GM12878 (cell line): ENCODE results near the gene GPR158. TPM values are rescaled to one million over a fixed set of nuclear protein-coding genes. Genes with fewer than 3 reads are reported as not detected.
"Not testable (repeated sequence)": the region's sequence is repeated elsewhere in the genome, so short reads cannot be mapped to it uniquely, and the experiment has no call there.

Experiments
- ATAC-seq: fragments of 200-7000 bp; cut with Tn5 transposase; 3 replicates; pipeline ENCODE4 v1.9.1; 2020; ENCODE audit warnings: mild to moderate bottlenecking, moderate library complexity
- BruUV-seq: library from RNA; stranded (reverse); fragments of 400-500 nt; replicated peaks from 2 replicates; lab custom pipeline; 2021; lab: Mats Ljungman, UMichigan
- CTCF ChIA-PET: fragments of 300-600 bp; sonication (Branson Sonifier 250); formaldehyde crosslinking; extraction: SDS; loops from one replicate; lab custom pipeline; 2021; ENCODE audit warnings: inconsistent platforms; lab: Yijun Ruan, JAX
- POLR2A ChIA-PET: fragments of 350-600 bp; formaldehyde crosslinking; extraction: SDS; loops from one replicate; lab custom pipeline; 2021; ENCODE audit warnings: inconsistent platforms; lab: Charles Lee
- RAD21 ChIA-PET: fragments of 300-600 bp; sonication (Branson Sonifier 250); formaldehyde crosslinking; loops from one replicate; lab custom pipeline; 2023; ENCODE audit warnings: antibody characterized with exemption; ENCODE audit not compliant: unreplicated experiment; lab: Charles Lee
- SMC1A ChIA-PET: fragments of 300-600 bp; sonication (Branson Sonifier 250); formaldehyde crosslinking; loops from one replicate; lab custom pipeline; 2023; ENCODE audit not compliant: unreplicated experiment, uncharacterized antibody; lab: Charles Lee
- DNase-seq: peaks from one replicate; pipeline ENCODE4 v3.0.0-alpha.2; 2011; ENCODE audit warnings: low read depth, low spot score
- FAIRE-seq: peaks from 3 replicates; lab custom pipeline; 2011; peaks lifted over from hg19 to GRCh38; lab: Jason Lieb, UNC
- H2AFZ ChIP-seq: 2 replicates; pipeline ENCODE4 v1.6.0; 2011; ENCODE audit warnings: low read depth, low read length, control low read depth; ENCODE audit not compliant: control insufficient read depth
- H3K27ac ChIP-seq: 2 replicates; pipeline ENCODE4 v1.5.1; 2011; ENCODE audit warnings: control low read depth; ENCODE audit not compliant: control insufficient read depth, insufficient read depth
- H3K27me3 ChIP-seq, 2 experiments: replicated peaks in 1 of 2; 2 replicates each; pipeline versions ENCODE4 v1.6.0 to v1.6.1; 2011; ENCODE audit warnings: low read length in 1 of 2; ENCODE audit not compliant: control insufficient read depth in 2 of 2, insufficient read depth in 2 of 2
- H3K36me3 ChIP-seq, 2 experiments: 2 replicates each; pipeline ENCODE4 v1.5.1; 2011; ENCODE audit warnings: low read length in 1 of 2; ENCODE audit not compliant: control insufficient read depth in 2 of 2, insufficient read depth in 2 of 2
- H3K4me1 ChIP-seq: 2 replicates; pipeline ENCODE4 v1.6.1; 2011; ENCODE audit warnings: mild to moderate bottlenecking, low read length, moderate library complexity, mixed read lengths; ENCODE audit not compliant: control insufficient read depth, insufficient read depth
- H3K4me2 ChIP-seq: 2 replicates; pipeline ENCODE4 v1.6.0; 2011; ENCODE audit warnings: control low read depth; ENCODE audit not compliant: control insufficient read depth, insufficient read depth
- H3K4me3 ChIP-seq: fragments of 200-600 bp; sonication (generic); 2 replicates; pipeline ENCODE4 v1.5.1; 2016
- H3K79me2 ChIP-seq: 2 replicates; pipeline ENCODE4 v1.6.0; 2011; ENCODE audit warnings: low read length; ENCODE audit not compliant: control insufficient read depth, insufficient read depth
- H3K9ac ChIP-seq: 2 replicates; pipeline ENCODE4 v1.8.0; 2011; ENCODE audit warnings: low read length, control low read depth, mixed read lengths; ENCODE audit not compliant: control insufficient read depth, insufficient read depth
- H3K9me3 ChIP-seq: replicated peaks from 3 replicates; pipeline ENCODE4 v1.5.1; 2011; ENCODE audit warnings: mild to moderate bottlenecking, low read length; ENCODE audit not compliant: control insufficient read depth, insufficient read depth
- H4K20me1 ChIP-seq: 2 replicates; pipeline ENCODE4 v1.6.0; 2011; ENCODE audit not compliant: control insufficient read depth, insufficient read depth
- ZNF274 ChIP-seq: IDR thresholded peaks from one replicate; pipeline ENCODE4 v1.8.0; 2011; ENCODE audit not compliant: insufficient read length, insufficient read depth
- WGBS: methylation state at CpG from one replicate; pipeline ENCODE4 v1.1.6; 2016; ENCODE audit warnings: low lambda C conversion rate; ENCODE audit not compliant: insufficient replicate concordance, insufficient coverage; ENCODE audit errors: missing lambda C conversion rate; 5-methylcytosine and 5-hydroxymethylcytosine counted together
- in situ Hi-C: fragments of 300-500 bp; cut with MboI; formaldehyde crosslinking; loops from 9 replicates; pipeline ENCODE4 v1.14.3; 2018; ENCODE audit warnings: mixed read lengths
- intact Hi-C: fragments of 100-400 bp; cut with micrococcal nuclease; formaldehyde crosslinking; loops from one replicate; pipeline ENCODE4 v1.14.2; 2022; ENCODE audit not compliant: unreplicated experiment
- polyA plus RNA-seq, 11 experiments: library from polyadenylated mRNA; depleted of rRNA in 4 of 11; unstranded in 6 of 11; stranded (reverse) in 5 of 11; fragments of >200 nt; fragmentation: Nextera tagmentation in 4 of 11; fragmentation: Illumina TruSeq in 1 of 11; extraction: Ambion mirVana in 4 of 11; extraction: Trizol in 1 of 11; gene quantifications; 1 replicate in 1 of 11; 2 replicates in 10 of 11; pipeline versions ENCODE4 v1.2.1 to v1.2.3, GENCODE V29; 2011 to 2016; ENCODE audit warnings: inconsistent platforms in 2 of 11, missing spikeins in 2 of 11, low read depth in 1 of 11
- total RNA-seq, 4 experiments: library from RNA; depleted of rRNA in 3 of 4; stranded (reverse); fragments of >200 nt in 3 of 4; fragmentation: Illumina TruSeq in 1 of 4; extraction: Trizol in 1 of 4; gene quantifications; 2 replicates each; pipeline versions ENCODE4 v1.2.1 to v1.2.3, GENCODE V29; 2013 to 2021
- TF ChIP-seq, protein P1 (sequence below): fragments of 450-650 bp; IDR thresholded peaks from 2 replicates; pipeline ENCODE4 v1.6.1; 2018; ENCODE audit warnings: borderline replicate concordance, mild to moderate bottlenecking; ENCODE audit not compliant: partially characterized antibody

The GPR158 gene
- total and polyA plus RNA-seq, 10 of the 15 experiments (the other 5 are each of a cell fraction or from before 2014, with no cell fraction given) = not detected

DNA sequence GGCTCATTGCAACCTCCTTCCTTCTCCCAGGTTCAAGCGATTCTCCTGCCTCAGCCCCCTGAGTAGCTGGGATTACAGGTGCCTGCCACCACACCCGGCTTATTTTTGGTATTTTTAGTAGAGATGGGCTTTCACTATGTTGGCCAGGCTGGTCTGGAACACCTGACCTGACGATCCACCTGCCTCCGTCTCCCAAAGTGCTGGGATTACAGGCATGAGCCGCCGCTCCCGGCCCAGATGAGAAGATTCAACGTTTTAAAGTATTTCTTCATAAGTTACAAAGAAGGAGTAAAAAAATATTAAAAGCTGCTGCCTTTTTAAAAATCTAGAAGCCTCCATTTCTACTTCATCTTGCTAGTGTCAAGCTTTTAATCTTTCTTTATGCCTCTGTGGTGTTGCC, 208.1 kb downstream of the GPR158 start:
- SMC1A ChIA-PET, H3K9me3 ChIP-seq, H3K9ac ChIP-seq, H3K27me3 ChIP-seq, RAD21 ChIA-PET, H4K20me1 ChIP-seq, FAIRE-seq, in situ Hi-C loops, H3K36me3 ChIP-seq, CTCF ChIA-PET, BruUV-seq, POLR2A ChIA-PET, H2AFZ ChIP-seq, H3K27ac ChIP-seq, intact Hi-C loops, H3K79me2 ChIP-seq, H3K4me1 ChIP-seq, DNase-seq, ATAC-seq, H3K4me2 ChIP-seq, H3K4me3 ChIP-seq: not testable (repeated sequence)
- 40% methylated on average over 8 of the region's 8 CpGs for WGBS

DNA sequence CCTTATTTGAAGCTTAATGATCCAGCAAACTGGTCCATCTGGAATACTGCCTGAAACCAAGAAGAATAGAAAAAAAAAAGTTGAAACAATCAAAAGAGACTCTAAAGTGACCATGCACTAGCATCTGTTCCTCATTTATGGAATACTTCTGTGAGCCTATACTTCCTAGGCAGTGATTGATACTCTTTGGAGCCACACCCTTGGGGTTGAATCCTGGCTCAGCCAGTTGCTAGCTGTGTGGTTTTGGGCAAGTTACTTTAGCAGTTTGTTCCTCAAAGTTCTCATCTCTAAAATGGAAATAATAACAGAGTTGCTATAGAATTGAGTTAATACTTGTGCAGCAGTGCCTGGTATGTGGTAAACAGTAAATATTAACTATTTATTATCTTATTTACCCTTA, 208.9 kb downstream of the GPR158 start:
- Histone ChIP-seq H3K9ac (no peak overlapping the region), H3K4me2 (no peak overlapping the region), H3K27me3 (no peaks in the 10 kb centered on the region), H3K9me3 (no peaks in the 10 kb centered on the region; the same call in 2 of the 3 replicates), H3K4me1 (no peaks in the 10 kb centered on the region), H3K36me3 (no peaks in the 10 kb centered on the region), H3K4me3 (no peak overlapping the region), H4K20me1 (no peaks in the 10 kb centered on the region), H3K79me2 (no peaks in the 10 kb centered on the region), H3K27ac (no peak overlapping the region), H2AFZ (no peak overlapping the region)
- intact Hi-C loops = no loop called here
- CTCF ChIA-PET = no interaction called here
- SMC1A ChIA-PET = no interaction called here
- in situ Hi-C loops = no loop called here
- RAD21 ChIA-PET = no interaction called here
- ATAC-seq (no peak), DNase-seq (no peak), FAIRE-seq (no peak)
- POLR2A ChIA-PET = no interaction called here
- TF ChIP-seq ZNF274 = no peak
- TF ChIP-seq, protein P1, sequence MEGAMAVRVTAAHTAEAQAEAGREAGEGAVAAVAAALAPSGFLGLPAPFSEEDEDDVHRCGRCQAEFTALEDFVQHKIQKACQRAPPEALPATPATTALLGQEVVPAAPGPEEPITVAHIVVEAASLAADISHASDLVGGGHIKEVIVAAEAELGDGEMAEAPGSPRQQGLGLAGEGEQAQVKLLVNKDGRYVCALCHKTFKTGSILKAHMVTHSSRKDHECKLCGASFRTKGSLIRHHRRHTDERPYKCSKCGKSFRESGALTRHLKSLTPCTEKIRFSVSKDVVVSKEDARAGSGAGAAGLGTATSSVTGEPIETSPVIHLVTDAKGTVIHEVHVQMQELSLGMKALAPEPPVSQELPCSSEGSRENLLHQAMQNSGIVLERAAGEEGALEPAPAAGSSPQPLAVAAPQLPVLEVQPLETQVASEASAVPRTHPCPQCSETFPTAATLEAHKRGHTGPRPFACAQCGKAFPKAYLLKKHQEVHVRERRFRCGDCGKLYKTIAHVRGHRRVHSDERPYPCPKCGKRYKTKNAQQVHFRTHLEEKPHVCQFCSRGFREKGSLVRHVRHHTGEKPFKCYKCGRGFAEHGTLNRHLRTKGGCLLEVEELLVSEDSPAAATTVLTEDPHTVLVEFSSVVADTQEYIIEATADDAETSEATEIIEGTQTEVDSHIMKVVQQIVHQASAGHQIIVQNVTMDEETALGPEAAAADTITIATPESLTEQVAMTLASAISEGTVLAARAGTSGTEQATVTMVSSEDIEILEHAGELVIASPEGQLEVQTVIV = no peak
- no TSS peak for BruUV-seq
